ENCODE measurements around the gene TMED9.
"Not testable (repeated sequence)": the region's sequence is repeated elsewhere in the genome, so short reads cannot be mapped to it uniquely, and the experiment has no call there.

Gene TMED9

DNA sequence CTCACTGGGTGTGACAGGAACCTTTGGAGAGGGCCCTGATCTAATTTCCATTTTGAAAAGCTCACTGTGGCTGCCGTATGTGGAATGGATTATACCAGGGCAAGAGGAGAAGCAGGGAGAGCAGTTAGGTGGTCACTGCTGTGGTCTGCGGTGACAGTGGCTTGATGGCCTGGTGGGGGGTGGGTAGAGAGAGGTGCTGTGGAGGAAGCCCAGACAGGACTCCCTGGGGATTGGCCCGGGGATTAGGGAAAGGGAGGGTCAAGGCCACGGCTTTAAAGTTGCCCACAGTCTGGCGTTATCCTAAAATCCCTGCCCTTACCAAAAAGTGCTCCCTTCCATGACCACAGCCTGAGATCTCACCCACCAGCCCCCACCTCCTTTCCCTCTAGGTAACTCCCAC lies 12.7 kb downstream of the TMED9 start:
- FAIRE-seq (no peak), DNase-seq (ENCODE audit: extremely low spot score, insufficient read length, low read depth) (no peak)

DNA sequence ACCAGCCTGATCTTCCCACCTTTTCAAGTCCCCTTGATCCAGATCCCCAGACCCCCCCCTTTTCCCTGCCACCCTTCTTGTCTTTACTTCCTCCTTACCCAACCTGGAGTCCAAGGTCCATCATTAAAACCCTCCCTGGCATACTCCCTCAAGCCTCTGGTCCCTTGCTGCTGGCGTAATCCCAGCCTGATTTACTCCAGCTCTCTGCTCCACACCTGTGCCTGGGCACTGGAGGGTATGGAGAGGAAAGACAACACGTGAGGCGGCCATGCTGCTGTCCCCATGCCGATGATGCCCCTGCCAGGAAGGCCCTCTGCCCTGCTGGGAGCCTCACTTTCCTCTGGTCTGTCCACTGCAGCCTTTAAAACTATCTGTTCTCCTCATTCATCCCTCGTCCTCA lies 13.1 kb downstream of the TMED9 start:
- no peak for DNase-seq (ENCODE audit: extremely low spot score, insufficient read length, low read depth)
- FAIRE-seq = no peak

DNA sequence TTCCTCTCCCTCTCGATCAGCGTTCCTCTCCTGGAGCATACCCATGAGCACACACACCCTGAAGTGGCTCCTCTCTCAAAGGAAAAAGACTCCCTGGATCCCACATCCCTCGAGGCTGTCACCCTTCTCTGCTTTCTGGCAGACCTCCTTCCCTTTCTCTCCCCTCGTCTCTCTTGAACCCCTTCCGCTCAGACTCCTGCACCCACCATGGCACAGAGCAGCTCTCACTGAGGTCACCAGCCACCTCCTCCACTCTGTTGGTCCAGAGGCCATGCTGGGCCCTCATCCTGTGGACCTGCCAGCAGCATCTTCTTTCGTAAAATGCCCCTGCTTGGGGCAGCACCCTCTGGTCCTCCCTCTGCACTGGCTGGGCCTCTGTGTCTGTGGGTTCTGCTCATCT lies 13.7 kb downstream of the TMED9 start:
- DNase-seq (ENCODE audit: extremely low spot score, insufficient read length, low read depth) (no peak), FAIRE-seq (no peak)

DNA sequence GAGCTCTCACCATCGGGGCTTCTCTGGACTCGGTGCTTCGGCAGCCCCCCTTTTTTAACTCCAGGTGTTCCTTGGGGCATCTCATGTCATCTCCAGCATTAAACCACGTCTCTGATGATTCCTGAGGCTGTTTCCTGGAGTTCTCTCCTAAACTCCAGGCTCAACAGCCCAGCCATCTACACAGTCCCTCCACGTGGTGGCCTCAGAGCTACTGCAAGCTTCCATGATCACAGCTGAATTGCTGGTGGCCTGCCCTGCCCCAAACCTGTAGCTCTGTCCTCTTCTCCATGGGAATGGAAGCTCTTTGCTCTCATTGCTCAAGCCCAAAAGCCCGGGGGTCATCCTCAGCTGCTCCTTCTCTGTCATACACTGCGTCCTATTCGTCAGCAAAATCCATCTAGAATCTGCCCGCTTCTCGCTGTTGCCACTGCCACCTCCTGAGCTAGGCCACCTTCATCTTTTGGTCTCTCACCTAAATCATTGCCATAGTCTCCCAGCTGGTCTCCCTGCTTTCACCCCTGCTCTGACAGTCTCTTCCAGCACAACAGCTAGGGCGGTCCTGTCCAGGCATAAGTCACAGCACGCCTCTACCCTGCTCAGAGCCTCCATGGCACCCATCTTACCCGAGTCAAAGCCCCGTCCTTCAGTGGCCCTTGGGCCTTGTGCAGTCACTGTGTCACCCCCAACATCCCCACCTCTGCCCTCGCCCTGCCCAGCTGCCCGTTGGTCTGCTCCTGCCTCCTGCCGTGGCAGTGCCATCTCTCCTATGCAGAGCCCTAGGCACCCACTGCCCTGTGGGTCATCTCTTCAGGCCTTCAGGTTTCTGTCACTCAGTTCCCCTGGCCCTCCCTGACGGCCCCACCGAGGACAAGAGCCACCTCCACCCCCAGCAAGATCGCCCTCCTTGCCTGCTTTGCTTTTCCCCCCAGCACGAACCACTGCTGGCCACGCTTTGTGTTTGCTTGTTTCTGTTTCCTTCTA lies 14.4 kb downstream of the TMED9 start:
- DNase-seq (ENCODE audit: extremely low spot score, insufficient read length, low read depth) (no peak), FAIRE-seq (no peak)

DNA sequence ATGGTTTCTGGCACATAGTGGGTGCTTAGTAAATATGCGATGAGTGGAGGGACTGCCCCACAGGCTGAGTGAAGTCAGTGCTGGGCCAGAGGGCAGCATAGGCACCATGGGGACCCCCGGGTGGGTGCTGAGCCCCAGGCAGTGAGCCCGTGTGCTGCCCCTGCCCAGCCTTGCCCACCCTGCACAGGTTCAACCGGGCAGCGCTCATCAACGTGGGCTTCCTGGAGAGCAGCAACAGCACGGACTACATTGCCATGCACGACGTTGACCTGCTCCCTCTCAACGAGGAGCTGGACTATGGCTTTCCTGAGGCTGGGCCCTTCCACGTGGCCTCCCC lies 15.1 kb downstream of the TMED9 start:
- no peak for DNase-seq (ENCODE audit: extremely low spot score, insufficient read length, low read depth)
- no peak for FAIRE-seq

DNA sequence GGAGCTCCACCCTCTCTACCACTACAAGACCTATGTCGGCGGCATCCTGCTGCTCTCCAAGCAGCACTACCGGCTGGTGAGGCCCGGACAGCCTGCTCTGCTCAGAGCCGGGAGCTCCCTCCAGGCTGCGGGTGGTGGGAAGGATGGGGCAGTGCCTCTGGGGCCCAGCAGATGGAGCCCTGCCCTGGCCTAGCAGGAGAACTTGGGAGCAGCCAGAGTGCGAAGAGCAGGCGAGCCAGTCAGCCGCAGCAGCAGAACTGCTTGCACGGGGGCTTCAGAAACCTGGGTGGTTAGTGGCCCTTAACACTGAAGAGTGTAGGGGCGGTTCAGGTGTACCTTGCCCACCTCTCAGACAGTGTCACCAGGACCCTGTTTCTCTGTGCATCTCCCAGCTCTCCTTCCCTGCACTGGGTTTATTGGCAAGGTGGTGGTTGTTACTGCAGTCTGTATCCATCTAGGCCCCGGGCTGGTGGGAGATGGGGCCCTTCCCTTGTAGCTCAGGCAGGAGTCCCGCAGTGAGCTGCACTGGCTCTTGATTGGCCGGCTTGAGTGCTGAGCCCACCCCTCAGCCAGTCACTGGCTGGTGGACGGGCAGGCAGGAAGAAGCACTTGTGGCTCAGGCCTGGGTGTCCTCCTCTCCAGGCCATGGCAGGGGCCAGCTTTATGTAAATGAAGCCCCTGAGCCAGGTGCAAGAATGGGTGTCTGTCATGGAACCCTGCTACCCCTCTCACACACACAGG lies 15.6 kb downstream of the TMED9 start:
- no peak for FAIRE-seq

DNA sequence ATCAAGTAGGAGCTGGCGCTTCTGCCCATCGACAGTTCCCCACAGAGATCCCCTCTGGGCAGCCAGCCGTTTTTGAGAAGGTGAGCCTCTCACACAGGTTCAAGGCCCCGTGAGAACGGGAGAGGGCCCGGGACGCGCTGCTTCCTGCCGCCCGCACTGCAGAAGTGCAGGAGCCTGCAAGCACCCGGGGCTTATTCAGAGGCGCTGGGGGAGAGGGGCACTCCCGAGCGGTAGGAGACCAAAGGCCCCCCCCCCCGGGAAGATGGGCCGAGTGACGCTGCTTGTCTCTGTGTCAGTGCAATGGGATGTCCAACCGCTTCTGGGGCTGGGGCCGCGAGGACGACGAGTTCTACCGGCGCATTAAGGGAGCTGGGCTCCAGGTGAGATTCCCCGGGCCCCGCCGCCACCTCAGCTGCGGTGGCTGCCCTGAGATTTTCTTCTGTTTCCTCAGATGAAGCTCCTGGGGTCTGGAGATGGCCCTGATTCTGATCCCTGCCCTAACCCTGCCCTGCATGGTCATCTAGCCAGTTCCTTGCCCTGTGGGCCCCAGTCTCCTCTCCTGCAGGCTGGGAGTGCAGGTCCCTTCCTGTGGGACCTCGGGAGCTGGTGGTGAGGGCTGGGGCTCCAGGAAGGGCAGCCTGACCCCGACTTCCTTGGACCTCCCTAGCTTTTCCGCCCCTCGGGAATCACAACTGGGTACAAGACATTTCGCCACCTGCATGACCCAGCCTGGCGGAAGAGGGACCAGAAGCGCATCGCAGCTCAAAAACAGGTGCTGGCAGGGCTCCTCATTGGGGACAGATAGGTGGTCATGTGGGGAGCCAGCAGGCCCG lies 16.5 kb downstream of the TMED9 start:
- FAIRE-seq (no peak), DNase-seq (ENCODE audit: extremely low spot score, insufficient read length, low read depth) (no peak)

More for the DNA sequence above, 15.6 kb downstream of the TMED9 start:
- peak; percentile 57 for DNase-seq (ENCODE audit: extremely low spot score, insufficient read length, low read depth)

DNA sequence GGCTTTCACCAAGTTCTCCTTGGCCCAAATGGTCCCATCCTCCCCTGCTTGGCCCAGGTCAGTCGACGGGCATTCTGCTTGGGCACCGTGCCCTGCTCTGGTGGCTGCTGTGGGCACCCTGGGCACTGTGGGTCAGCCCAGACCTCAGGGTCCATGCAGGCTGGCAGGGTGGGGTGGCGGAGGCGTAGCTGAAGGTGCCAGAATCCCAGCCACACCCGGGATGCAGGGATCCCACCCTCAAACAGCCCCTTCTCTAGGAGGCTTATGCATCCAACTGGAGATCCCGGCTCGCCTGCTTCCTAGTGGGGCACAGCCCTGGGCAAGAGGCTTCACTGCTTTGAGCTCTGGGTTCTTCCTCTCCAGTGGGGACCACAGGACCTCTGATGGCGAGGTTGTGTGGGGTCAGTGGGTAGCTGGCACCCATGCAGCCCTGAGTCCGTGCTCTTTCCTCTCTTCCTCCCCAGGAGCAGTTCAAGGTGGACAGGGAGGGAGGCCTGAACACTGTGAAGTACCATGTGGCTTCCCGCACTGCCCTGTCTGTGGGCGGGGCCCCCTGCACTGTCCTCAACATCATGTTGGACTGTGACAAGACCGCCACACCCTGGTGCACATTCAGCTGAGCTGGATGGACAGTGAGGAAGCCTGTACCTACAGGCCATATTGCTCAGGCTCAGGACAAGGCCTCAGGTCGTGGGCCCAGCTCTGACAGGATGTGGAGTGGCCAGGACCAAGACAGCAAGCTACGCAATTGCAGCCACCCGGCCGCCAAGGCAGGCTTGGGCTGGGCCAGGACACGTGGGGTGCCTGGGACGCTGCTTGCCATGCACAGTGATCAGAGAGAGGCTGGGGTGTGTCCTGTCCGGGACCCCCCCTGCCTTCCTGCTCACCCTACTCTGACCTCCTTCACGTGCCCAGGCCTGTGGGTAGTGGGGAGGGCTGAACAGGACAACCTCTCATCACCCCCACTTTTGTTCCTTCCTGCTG lies 17.4 kb downstream of the TMED9 start:
- no peak for DNase-seq (ENCODE audit: extremely low spot score, insufficient read length, low read depth)
- FAIRE-seq = no peak

DNA sequence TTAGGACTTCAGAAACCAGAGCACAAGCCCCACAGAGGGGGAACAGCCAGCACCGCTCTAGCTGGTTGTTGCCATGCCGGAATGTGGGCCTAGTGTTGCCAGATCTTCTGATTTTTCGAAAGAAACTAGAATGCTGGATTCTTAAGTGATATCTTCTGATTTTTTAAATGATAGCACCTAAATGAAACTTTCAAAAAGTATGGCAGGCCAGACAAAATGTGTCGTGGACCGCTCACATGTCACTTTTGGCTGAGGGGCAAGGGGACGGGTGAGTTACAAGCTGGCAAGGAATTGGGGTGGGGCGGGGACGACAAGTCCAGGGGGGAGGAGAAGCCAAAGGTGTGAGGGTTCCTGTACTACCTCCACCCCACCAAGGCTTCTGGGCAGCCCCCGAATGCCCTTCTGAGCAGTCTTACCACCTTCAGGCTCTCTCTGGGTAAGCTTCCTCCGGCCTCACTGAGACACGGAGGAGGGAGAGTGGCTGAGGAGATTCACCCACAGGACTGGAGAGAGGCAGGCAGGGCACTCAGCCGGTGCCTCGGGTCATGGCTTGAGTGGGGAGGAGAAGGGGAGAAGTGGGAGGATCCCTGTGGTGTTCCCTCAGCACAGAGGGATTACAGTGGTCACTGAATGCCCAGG lies 18.2 kb downstream of the TMED9 start:
- DNase-seq (ENCODE audit: extremely low spot score, insufficient read length, low read depth) = no peak
- FAIRE-seq = no peak

DNA sequence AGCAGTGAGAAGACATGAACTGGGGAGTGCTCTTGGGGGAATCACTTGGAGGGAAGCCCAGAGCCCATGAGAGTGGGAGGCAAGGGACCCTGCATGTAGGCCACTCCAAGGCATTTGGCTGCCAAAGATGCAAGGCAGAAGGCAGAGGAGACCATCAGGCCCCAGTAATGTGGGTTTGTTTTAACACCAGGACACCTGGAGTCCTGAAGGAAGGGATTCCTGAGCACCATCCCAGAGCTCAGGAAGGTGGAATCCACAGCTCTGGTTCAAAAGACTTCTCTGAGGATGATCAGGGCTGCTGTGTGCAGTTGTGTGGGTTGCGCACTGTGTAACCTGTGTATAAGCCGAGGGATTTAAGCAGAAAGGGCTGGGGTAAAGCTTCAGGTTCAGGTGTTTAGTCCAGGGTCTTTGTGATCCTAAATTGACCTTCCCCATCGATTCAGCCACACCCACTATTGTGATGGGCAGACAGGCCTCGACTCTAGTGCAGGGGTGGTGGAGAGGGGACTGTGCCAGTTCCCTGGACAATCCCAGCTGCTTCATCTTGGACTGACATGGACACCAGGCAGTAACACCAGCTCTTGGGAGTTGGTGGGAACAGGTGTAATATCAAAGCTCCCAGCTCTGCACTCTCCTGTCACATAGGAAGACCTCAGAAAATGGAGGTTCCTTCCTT lies 18.9 kb downstream of the TMED9 start:
- DNase-seq (ENCODE audit: extremely low spot score, insufficient read length, low read depth) = no peak
- FAIRE-seq = no peak

DNA sequence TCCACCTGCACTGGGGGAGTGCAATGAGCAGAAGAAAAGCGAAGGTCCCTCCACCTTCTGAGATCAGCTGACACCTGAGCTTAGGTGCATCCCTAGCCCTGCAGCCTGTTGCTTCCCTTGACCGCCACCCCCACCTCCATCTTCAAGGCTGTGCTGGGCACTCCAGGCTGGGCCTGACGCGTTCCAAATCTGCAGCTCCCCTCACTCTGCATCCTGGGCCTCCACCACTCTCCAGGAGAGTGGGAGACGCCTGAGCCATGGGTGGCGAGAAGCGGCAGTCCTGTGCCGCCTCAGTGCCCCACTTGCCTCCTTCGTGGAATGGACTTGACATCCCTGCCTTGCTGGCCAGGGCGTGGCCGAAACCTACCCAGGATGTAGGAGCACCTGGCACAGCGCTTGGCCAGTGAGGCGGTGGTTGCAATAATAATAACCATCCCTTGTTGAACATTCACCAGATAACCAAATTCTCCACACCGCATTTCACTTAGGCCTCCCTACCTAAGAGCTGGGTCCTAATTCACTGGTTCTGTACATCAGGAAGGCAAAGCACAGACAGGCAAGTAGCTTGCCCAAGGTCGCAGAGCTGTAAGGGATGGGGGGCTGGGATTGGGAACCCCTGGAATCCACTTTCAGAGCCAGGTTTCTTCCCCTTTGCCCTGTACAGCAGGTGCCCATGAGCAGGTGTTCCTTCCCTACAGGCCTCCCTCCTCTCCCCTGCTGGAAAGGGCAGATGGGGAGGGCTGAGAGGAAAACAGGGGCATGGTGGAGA lies 19.6 kb downstream of the TMED9 start:
- no peak for FAIRE-seq
- no peak for DNase-seq (ENCODE audit: extremely low spot score, insufficient read length, low read depth)

DNA sequence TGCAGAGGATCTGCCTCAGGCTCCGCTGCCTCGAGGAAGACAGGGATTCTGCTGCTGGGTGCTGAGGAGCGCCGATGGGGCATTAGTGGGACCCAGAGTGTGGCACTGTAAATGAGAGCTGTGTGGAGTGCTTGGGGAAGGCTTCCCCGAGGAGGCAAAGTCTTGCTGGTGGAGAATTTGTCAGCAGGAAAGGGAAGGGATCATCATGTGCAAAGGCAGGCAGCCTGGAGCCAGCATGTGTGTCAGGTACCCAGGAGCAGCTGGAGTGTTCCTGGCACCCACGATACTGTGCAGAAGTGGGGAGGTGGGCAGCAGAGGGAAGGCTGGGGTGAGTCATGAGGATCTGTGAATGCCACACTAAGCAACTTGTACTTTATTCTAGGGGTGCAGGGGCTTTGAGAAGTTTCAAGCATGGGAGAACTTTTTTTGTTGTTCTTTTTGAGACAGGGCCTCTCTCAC lies 20.2 kb downstream of the TMED9 start:
- DNase-seq (ENCODE audit: extremely low spot score, insufficient read length, low read depth) = no peak
- no peak for FAIRE-seq

DNA sequence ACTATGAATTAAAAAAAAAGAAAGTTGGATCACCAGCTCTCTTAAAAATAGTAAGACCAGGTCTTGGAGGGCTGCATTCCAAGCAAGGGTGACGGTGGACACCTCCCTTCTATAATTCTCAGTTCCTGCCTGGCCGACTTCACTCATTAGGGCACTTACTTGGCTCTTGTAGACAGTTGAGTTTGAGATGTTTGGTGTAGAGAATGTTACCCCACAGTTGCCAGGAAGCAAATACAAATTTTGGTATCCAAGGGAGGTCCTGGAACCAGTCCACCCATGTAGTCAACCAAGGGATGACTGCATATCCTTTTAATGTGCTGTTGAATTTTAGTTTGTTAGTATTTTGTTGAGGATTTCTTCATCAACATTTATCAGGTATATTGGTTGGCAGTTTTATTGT lies 28.6 kb downstream of the TMED9 start:
- FAIRE-seq (no peak), DNase-seq (ENCODE audit: extremely low spot score, insufficient read length, low read depth) (no peak)

DNA sequence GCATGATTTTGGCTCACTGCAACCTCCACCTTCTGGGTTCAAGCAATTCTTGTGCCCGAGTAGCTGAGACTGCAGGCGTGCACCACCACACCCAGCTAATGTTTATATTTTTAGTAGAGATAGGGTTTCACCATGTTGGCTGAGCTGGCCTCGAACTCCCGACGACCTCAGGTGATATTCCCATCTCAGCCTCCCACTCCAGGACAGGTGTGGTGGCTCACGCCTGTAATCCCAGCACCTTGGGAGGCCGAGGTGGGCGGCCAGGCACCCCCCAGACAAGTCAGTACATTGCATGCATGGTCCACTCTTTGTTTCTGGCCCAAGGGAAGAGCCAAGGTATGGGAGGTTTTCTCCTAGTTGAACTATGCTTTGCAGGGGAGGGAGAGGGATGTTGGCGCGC lies 32.2 kb downstream of the TMED9 start:
- not testable (repeated sequence) for FAIRE-seq; DNase-seq (ENCODE audit: extremely low spot score, insufficient read length, low read depth)

DNA sequence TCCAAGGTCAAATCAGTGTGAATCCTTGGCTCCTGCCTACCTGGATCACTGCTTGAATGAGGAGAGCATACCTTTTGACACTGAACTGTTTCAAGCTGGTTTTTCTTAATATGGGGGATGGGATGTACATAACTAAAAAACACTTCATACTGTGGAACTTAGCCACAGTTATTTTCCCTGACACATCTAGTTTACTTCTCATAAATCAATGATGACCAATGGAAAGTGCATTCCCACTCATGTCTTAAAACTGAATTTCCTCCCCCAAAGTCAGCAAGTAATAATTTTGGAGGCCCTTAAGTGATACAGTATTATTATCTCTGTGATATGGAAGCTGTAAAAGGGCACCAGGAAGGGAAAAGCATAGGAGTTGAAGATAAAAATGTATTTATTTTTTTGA lies 38.2 kb downstream of the TMED9 start:
- FAIRE-seq; DNase-seq (ENCODE audit: extremely low spot score, insufficient read length, low read depth): not testable (repeated sequence)

DNA sequence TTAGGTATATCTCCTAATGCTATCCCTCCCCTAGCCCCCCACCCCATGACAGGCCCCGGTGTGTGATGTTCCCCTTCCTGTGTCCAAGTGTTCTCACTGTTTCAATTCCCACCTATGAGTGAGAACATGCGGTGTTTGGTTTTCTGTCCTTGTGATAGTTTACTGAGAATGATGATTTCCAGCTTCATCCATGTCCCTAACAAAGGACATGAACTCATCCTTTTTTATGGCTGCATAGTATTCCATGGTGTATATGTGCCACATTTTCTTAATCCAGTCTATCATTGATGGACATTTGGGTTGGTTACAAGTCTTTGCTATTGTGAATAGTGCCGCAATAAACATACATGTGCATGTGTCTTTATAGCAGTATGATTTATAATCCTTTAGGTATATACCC lies 42.9 kb downstream of the TMED9 start:
- not testable (repeated sequence) for DNase-seq (ENCODE audit: extremely low spot score, insufficient read length, low read depth); FAIRE-seq

DNA sequence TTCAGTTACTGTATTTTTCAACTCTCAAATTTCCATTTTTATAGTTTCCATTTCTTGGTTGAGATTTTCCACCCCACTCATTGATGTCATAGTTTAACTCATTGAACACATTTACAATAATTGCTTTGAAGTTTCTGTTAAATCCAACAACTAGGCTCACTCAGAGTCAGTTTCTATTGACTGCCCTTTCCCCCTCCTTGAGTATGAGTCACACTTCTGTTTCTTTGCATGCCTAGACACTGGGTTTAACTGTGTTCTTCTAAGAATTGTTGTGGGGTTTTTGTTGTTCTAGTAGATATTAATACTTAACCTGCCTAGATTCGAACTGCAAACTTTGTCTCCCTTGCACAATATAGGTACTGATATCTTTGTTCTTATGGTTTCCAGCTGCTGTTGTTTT lies 53.5 kb downstream of the TMED9 start:
- DNase-seq (ENCODE audit: extremely low spot score, insufficient read length, low read depth) = not testable (repeated sequence)
- peak; percentile 15 for FAIRE-seq
